ENCODE results near the gene LDB3.

DNA sequence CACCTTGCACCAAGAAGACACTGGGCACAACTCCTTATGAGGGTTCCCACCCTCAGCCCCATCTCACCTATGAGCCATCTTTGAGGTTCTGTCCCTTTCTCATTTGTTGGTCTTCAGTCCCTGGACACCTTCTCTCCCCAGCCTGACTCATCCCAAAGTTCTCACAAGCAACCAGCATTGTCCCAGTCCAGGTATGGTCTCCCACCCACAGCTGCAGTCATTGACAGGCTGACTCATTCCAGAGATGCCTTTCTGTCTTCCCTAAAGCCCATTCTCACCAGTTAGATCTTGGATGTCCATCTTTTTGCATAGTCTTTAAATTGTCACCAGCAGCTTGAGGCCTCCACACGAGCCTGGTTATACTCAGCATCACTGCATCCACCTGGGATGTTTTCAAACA lies 61.4 kb downstream of the LDB3 start:
- TF ChIP-seq POLR2AphosphoS5 (IDR thresholded peaks at IDR 0.05) (no peak), POLR2A (IDR thresholded peaks at IDR 0.05) (no peak)
- TF ChIP-seq, protein P1, sequence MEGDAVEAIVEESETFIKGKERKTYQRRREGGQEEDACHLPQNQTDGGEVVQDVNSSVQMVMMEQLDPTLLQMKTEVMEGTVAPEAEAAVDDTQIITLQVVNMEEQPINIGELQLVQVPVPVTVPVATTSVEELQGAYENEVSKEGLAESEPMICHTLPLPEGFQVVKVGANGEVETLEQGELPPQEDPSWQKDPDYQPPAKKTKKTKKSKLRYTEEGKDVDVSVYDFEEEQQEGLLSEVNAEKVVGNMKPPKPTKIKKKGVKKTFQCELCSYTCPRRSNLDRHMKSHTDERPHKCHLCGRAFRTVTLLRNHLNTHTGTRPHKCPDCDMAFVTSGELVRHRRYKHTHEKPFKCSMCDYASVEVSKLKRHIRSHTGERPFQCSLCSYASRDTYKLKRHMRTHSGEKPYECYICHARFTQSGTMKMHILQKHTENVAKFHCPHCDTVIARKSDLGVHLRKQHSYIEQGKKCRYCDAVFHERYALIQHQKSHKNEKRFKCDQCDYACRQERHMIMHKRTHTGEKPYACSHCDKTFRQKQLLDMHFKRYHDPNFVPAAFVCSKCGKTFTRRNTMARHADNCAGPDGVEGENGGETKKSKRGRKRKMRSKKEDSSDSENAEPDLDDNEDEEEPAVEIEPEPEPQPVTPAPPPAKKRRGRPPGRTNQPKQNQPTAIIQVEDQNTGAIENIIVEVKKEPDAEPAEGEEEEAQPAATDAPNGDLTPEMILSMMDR (IDR thresholded peaks at IDR 0.05) = no peak
